GM12878 (cell line): Measurements from ENCODE around the gene NTPCR. TPM values are rescaled to one million over a fixed set of nuclear protein-coding genes. Genes with fewer than 3 reads are reported as not detected.

Source experiments
- ATAC-seq: fragments of 200-7000 bp; cut with Tn5 transposase; 3 replicates; pipeline ENCODE4 v1.9.1; 2020; ENCODE audit warnings: mild to moderate bottlenecking, moderate library complexity
- BruUV-seq: library from RNA; stranded (reverse); fragments of 400-500 nt; replicated peaks from 2 replicates; lab custom pipeline; 2021; lab: Mats Ljungman, UMichigan
- CTCF ChIA-PET: fragments of 300-600 bp; sonication (Branson Sonifier 250); formaldehyde crosslinking; extraction: SDS; loops from one replicate; lab custom pipeline; 2021; ENCODE audit warnings: inconsistent platforms; lab: Yijun Ruan, JAX
- POLR2A ChIA-PET: fragments of 350-600 bp; formaldehyde crosslinking; extraction: SDS; loops from one replicate; lab custom pipeline; 2021; ENCODE audit warnings: inconsistent platforms; lab: Charles Lee
- RAD21 ChIA-PET: fragments of 300-600 bp; sonication (Branson Sonifier 250); formaldehyde crosslinking; loops from one replicate; lab custom pipeline; 2023; ENCODE audit warnings: antibody characterized with exemption; ENCODE audit not compliant: unreplicated experiment; lab: Charles Lee
- SMC1A ChIA-PET: fragments of 300-600 bp; sonication (Branson Sonifier 250); formaldehyde crosslinking; loops from one replicate; lab custom pipeline; 2023; ENCODE audit not compliant: unreplicated experiment, uncharacterized antibody; lab: Charles Lee
- DNase-seq: peaks from one replicate; pipeline ENCODE4 v3.0.0-alpha.2; 2011; ENCODE audit warnings: low read depth, low spot score
- FAIRE-seq: peaks from 3 replicates; lab custom pipeline; 2011; peaks lifted over from hg19 to GRCh38; lab: Jason Lieb, UNC
- H2AFZ ChIP-seq: 2 replicates; pipeline ENCODE4 v1.6.0; 2011; ENCODE audit warnings: low read depth, low read length, control low read depth; ENCODE audit not compliant: control insufficient read depth
- H3K27ac ChIP-seq: 2 replicates; pipeline ENCODE4 v1.5.1; 2011; ENCODE audit warnings: control low read depth; ENCODE audit not compliant: control insufficient read depth, insufficient read depth
- H3K27me3 ChIP-seq, 2 experiments: replicated peaks in 1 of 2; 2 replicates each; pipeline versions ENCODE4 v1.6.0 to v1.6.1; 2011; ENCODE audit warnings: low read length in 1 of 2; ENCODE audit not compliant: control insufficient read depth in 2 of 2, insufficient read depth in 2 of 2
- H3K36me3 ChIP-seq, 2 experiments: 2 replicates each; pipeline ENCODE4 v1.5.1; 2011; ENCODE audit warnings: low read length in 1 of 2; ENCODE audit not compliant: control insufficient read depth in 2 of 2, insufficient read depth in 2 of 2
- H3K4me1 ChIP-seq: 2 replicates; pipeline ENCODE4 v1.6.1; 2011; ENCODE audit warnings: mild to moderate bottlenecking, low read length, moderate library complexity, mixed read lengths; ENCODE audit not compliant: control insufficient read depth, insufficient read depth
- H3K4me2 ChIP-seq: 2 replicates; pipeline ENCODE4 v1.6.0; 2011; ENCODE audit warnings: control low read depth; ENCODE audit not compliant: control insufficient read depth, insufficient read depth
- H3K4me3 ChIP-seq: fragments of 200-600 bp; sonication (generic); 2 replicates; pipeline ENCODE4 v1.5.1; 2016
- H3K79me2 ChIP-seq: 2 replicates; pipeline ENCODE4 v1.6.0; 2011; ENCODE audit warnings: low read length; ENCODE audit not compliant: control insufficient read depth, insufficient read depth
- H3K9ac ChIP-seq: 2 replicates; pipeline ENCODE4 v1.8.0; 2011; ENCODE audit warnings: low read length, control low read depth, mixed read lengths; ENCODE audit not compliant: control insufficient read depth, insufficient read depth
- H3K9me3 ChIP-seq: replicated peaks from 3 replicates; pipeline ENCODE4 v1.5.1; 2011; ENCODE audit warnings: mild to moderate bottlenecking, low read length; ENCODE audit not compliant: control insufficient read depth, insufficient read depth
- H4K20me1 ChIP-seq: 2 replicates; pipeline ENCODE4 v1.6.0; 2011; ENCODE audit not compliant: control insufficient read depth, insufficient read depth
- BCL11A ChIP-seq: IDR thresholded peaks from 2 replicates; pipeline ENCODE4 v1.6.1; 2011; ENCODE audit warnings: low read depth, low read length
- CEBPZ ChIP-seq: fragments of 150-350 bp; IDR thresholded peaks from 2 replicates; pipeline ENCODE4 v1.6.1; 2016; ENCODE audit warnings: low read depth, low read length
- CUX1 ChIP-seq: IDR thresholded peaks from 2 replicates; pipeline ENCODE4 v1.6.1; 2012; ENCODE audit warnings: improper control_type of control experiment, low read depth, low read length; ENCODE audit not compliant: insufficient replicate concordance
- EZH2 ChIP-seq: IDR thresholded peaks from 2 replicates; pipeline ENCODE4 v1.6.1; 2012; ENCODE audit warnings: low read depth, mild to moderate bottlenecking, control low read depth, inconsistent platforms, low read length, borderline replicate concordance; ENCODE audit not compliant: control insufficient read depth
- HDGF ChIP-seq: fragments of 450-650 bp; IDR thresholded peaks from 2 replicates; pipeline ENCODE4 v1.6.1; 2016; ENCODE audit warnings: antibody characterized with exemption
- KAT2A ChIP-seq: conservative IDR thresholded peaks from 2 replicates; pipeline ENCODE4 v1.6.1; 2011; ENCODE audit warnings: low read depth, low read length; ENCODE audit not compliant: control insufficient read depth
- MTA2 ChIP-seq: fragments of 450-650 bp; IDR thresholded peaks from 2 replicates; pipeline ENCODE4 v1.6.1; 2016; ENCODE audit warnings: low read depth, mild to moderate bottlenecking, moderate library complexity
- RB1 ChIP-seq: fragments of 450-650 bp; formaldehyde crosslinking; IDR thresholded peaks from 2 replicates; pipeline ENCODE4 v1.6.1; 2017; ENCODE audit warnings: mild to moderate bottlenecking, borderline replicate concordance
- SIX5 ChIP-seq: IDR thresholded peaks from 2 replicates; pipeline ENCODE4 v1.6.1; 2011; ENCODE audit warnings: mild to moderate bottlenecking, low read depth, low read length, moderate library complexity; ENCODE audit not compliant: severe bottlenecking
- STAT1 ChIP-seq: fragments of 450-650 bp; conservative IDR thresholded peaks from 2 replicates; pipeline ENCODE4 v1.6.1; 2014; ENCODE audit warnings: antibody characterized with exemption, mild to moderate bottlenecking
- TAF1 ChIP-seq: IDR thresholded peaks from 2 replicates; pipeline ENCODE4 v1.6.1; 2011; ENCODE audit warnings: mild to moderate bottlenecking, low read depth, low read length, borderline replicate concordance
- WGBS: methylation state at CpG from one replicate; pipeline ENCODE4 v1.1.6; 2016; ENCODE audit warnings: low lambda C conversion rate; ENCODE audit not compliant: insufficient replicate concordance, insufficient coverage; ENCODE audit errors: missing lambda C conversion rate; 5-methylcytosine and 5-hydroxymethylcytosine counted together
- in situ Hi-C: fragments of 300-500 bp; cut with MboI; formaldehyde crosslinking; loops from 9 replicates; pipeline ENCODE4 v1.14.3; 2018; ENCODE audit warnings: mixed read lengths
- intact Hi-C: fragments of 100-400 bp; cut with micrococcal nuclease; formaldehyde crosslinking; loops from one replicate; pipeline ENCODE4 v1.14.2; 2022; ENCODE audit not compliant: unreplicated experiment
- polyA plus RNA-seq, 11 experiments: library from polyadenylated mRNA; depleted of rRNA in 4 of 11; unstranded in 6 of 11; stranded (reverse) in 5 of 11; fragments of >200 nt; fragmentation: Nextera tagmentation in 4 of 11; fragmentation: Illumina TruSeq in 1 of 11; extraction: Ambion mirVana in 4 of 11; extraction: Trizol in 1 of 11; gene quantifications; 1 replicate in 1 of 11; 2 replicates in 10 of 11; pipeline versions ENCODE4 v1.2.1 to v1.2.3, GENCODE V29; 2011 to 2016; ENCODE audit warnings: inconsistent platforms in 2 of 11, missing spikeins in 2 of 11, low read depth in 1 of 11
- total RNA-seq, 4 experiments: library from RNA; depleted of rRNA in 3 of 4; stranded (reverse); fragments of >200 nt in 3 of 4; fragmentation: Illumina TruSeq in 1 of 4; extraction: Trizol in 1 of 4; gene quantifications; 2 replicates each; pipeline versions ENCODE4 v1.2.1 to v1.2.3, GENCODE V29; 2013 to 2021
- TF ChIP-seq, protein P1 (sequence below): fragments of 450-650 bp; formaldehyde crosslinking; IDR thresholded peaks from 2 replicates; pipeline ENCODE4 v1.5.0; 2022; ENCODE audit warnings: mild to moderate bottlenecking, missing genetic modification characterization

Gene NTPCR
- total and polyA plus RNA-seq, 10 of the 15 experiments (the other 5 are each of a cell fraction or from before 2014, with no cell fraction given), result 25.4 to 109 (median 56.6) TPM

DNA sequence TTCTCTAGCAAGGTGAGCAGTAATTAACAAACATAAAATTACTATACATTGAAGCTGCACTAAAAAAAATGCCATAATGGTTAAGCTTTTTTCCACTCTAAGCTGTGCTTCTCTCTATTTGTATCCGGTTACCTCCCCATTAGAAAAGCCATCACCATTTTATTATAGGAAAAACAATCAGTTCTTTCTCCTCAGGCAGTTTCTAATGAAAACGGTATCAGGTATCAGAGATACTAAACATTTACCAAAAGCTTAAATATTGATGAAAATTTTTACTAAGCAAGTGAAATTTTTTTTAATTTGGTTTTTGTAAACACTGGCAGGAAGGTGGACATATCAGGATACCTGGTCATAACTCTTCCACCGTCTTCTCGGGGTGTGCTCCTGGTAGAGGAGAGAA is 14.2 kb downstream of the NTPCR start:
- 98% methylated on average over 4 of the region's 4 CpGs for WGBS
- ATAC-seq (no peak), DNase-seq (no peak), FAIRE-seq (no peak)
- Histone ChIP-seq H3K4me3 (no peak overlapping the region), H4K20me1 (no peaks in the 10 kb centered on the region), H3K4me2 (no peak overlapping the region), H3K79me2 (no peaks in the 10 kb centered on the region), H3K27ac (no peak overlapping the region), H3K36me3 (peaks cover 0 to 2% of the 10 kb centered on the region in 2 experiments; a peak in 2 of 4 replicates), H3K9me3 (no peaks in the 10 kb centered on the region), H3K27me3 (no peaks in the 10 kb centered on the region), H3K9ac (no peak overlapping the region), H3K4me1 (no peaks in the 10 kb centered on the region), H2AFZ (no peak overlapping the region)
- CTCF ChIA-PET, result interaction anchor here (1.5 to 3.0 kb wide), 2 partner anchors 9 to 11 kb away, joined by 5 to 20 read pairs; no protein-coding TSS in a partner anchor
- RAD21 ChIA-PET, result interaction anchor here (1.3 to 1.5 kb wide), 2 partner anchors 11 to 12 kb away, joined by 3 read pairs; no protein-coding TSS in a partner anchor
- BruUV-seq, result no TSS peak
- intact Hi-C loops (no loop called here), in situ Hi-C loops (no loop called here)
- POLR2A ChIA-PET, result interaction anchor here (0.6 kb wide), 1 partner anchor 1843 kb away, joined by 3 read pairs; no protein-coding TSS in a partner anchor
- SMC1A ChIA-PET, result interaction anchor here (0.7 to 1.6 kb wide), 4 partner anchors 9 to 216 kb away, joined by 3 to 5 read pairs (median 4); no protein-coding TSS in a partner anchor
- no peak for TF ChIP-seq STAT1
- no peak for TF ChIP-seq RB1
- no peak for TF ChIP-seq CUX1
- TF ChIP-seq CEBPZ, result no peak
- no peak for TF ChIP-seq TAF1
- no peak for TF ChIP-seq EZH2
- no peak for TF ChIP-seq MTA2
- no peak for TF ChIP-seq SIX5
- TF ChIP-seq BCL11A, result no peak
- TF ChIP-seq KAT2A, result no peak
- TF ChIP-seq, protein P1, sequence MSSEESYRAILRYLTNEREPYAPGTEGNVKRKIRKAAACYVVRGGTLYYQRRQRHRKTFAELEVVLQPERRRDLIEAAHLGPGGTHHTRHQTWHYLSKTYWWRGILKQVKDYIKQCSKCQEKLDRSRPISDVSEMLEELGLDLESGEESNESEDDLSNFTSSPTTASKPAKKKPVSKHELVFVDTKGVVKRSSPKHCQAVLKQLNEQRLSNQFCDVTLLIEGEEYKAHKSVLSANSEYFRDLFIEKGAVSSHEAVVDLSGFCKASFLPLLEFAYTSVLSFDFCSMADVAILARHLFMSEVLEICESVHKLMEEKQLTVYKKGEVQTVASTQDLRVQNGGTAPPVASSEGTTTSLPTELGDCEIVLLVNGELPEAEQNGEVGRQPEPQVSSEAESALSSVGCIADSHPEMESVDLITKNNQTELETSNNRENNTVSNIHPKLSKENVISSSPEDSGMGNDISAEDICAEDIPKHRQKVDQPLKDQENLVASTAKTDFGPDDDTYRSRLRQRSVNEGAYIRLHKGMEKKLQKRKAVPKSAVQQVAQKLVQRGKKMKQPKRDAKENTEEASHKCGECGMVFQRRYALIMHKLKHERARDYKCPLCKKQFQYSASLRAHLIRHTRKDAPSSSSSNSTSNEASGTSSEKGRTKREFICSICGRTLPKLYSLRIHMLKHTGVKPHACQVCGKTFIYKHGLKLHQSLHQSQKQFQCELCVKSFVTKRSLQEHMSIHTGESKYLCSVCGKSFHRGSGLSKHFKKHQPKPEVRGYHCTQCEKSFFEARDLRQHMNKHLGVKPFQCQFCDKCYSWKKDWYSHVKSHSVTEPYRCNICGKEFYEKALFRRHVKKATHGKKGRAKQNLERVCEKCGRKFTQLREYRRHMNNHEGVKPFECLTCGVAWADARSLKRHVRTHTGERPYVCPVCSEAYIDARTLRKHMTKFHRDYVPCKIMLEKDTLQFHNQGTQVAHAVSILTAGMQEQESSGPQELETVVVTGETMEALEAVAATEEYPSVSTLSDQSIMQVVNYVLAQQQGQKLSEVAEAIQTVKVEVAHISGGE (CRISPR knock-in tag), result no peak
- no peak for TF ChIP-seq HDGF
